Erythroblast (primary cell): ENCODE measurements around the gene CALY.
A peak's percentile ranks its signal among the peaks of the same experiment; 100 is the strongest.

Source experiments
- DNase-seq, 2 experiments: peaks; one replicate each; lab custom pipeline; 2025; lab: John Stamatoyannopoulos, UW
- GATA1 ChIP-seq: IDR thresholded peaks from 2 replicates; pipeline ENCODE4 v1.6.1; 2011; ENCODE audit warnings: low read depth, mild to moderate bottlenecking, control low read depth, low read length, moderate library complexity
- POLR2A ChIP-seq: IDR thresholded peaks from 2 replicates; pipeline ENCODE4 v1.6.1; 2011; ENCODE audit warnings: mild to moderate bottlenecking, low read length

CALY gene

GRCh38 chr10:133312769-133313145, 23.9 kb downstream of the CALY start:
- DNase-seq, result no peak
- no peak for TF ChIP-seq POLR2A
- TF ChIP-seq GATA1, result no peak

- DNase-seq, result no peak
- no peak for TF ChIP-seq GATA1
- no peak for TF ChIP-seq POLR2A
These were observed 24.5 kb downstream of the CALY start for GRCh38 chr10:133312016-133312768.

- TF ChIP-seq GATA1, result no peak
- no peak for TF ChIP-seq POLR2A
- no peak for DNase-seq
These were observed 25.1 kb downstream of the CALY start for GRCh38 chr10:133311570-133311969.

- TF ChIP-seq POLR2A (no peak), GATA1 (no peak)
- DNase-seq, result no peak
These were observed 25.9 kb downstream of the CALY start for GRCh38 chr10:133310789-133311188.

DNA sequence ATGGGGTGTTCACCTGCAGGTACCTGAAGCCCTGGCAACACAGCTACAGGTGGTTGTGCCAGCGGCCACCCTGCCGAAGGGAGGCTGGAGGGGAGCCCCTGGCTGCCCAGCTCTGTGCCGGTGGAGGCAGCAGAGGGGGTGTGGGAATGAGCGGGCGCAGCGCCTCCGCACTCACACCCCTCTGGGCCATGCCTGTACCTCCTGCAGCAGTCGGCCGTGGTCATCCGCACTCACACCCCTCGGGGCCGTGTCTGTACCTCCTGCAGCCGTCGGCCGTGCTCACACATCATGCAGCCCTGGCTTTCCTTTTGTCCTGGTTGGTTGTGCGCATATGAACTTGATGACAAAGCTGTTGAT, 26.3 kb downstream of the CALY start:
- TF ChIP-seq GATA1, result no peak
- TF ChIP-seq POLR2A, result no peak
- no peak for DNase-seq

DNA sequence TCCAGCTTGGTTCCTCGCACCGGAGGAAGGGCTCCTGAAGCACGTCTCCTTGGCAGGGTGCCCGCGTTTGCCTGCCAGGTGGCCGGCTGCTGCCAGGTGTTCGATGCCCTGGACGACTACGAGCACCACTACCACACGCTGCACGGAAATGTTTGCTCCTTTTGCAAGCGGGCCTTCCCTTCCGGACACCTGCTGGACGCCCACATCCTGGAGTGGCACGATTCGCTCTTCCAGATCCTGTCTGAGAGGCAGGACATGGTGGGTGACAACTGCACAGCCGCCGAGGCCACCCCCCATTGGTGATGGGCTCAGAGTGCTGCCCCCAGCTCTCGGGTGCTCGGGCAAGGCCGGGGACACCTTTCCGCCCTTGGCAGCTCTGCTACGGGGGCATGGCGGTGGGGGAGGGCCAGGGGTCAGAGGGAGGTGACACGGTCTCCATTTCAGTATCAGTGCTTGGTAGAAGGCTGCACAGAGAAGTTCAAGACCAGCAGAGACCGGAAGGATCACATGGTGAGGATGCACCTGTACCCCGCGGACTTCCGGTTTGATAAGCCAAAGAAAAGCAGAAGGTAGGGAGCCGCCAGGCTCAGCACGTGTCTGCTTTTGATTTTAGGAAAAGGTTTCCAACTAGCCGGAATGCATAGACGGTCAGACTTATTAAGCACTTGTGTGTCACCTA, 26.8 kb downstream of the CALY start:
- DNase-seq, result no peak
- TF ChIP-seq GATA1 (no peak), POLR2A (no peak)

- DNase-seq, result peak; percentile 94 to 99
- peak; percentile 58 for TF ChIP-seq POLR2A
- TF ChIP-seq GATA1, result no peak
These were observed 27.5 kb downstream of the CALY start for GRCh38 chr10:133309100-133309719.

DNA sequence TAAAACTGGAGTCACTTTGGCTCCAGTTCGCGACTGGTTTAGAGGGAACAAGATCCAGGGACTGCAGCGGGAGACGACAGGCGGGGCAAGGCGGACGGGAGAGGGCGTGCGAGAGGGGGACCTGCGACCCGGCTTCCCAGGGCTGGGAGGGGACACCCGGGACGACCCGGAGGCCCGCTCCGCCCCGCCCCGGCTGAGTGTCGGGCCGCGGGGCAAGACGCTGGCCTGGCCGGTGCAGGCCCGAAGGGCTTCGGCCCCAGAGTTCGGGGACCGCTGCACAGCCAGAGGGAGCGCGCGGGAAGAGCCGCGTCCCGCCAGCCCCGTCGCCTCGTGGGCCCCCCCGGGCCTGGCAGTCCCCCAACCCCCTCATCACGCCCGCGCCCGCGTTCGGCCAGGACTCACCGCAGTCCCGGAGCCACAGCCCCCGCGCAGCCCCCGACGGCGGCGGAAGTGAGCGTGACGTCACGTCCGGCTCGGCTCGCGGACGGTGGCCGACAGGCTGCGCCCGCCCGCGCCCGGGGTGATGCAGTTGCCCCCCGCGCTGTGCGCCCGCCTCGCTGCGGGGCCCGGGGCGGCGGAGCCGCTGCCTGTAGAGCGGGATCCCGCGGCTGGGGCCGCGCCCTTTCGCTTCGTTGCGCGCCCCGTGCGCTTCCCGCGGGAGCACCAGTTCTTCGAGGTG, 28.1 kb downstream of the CALY start, which contains the start of the genes TUBGCP2 and ZNF511:
TUBGCP2 (minus strand) TSS at position 452 of the 679 bp plus-strand sequence. CDS start 5,931 bp downstream, outside the sequence.
ZNF511 (plus strand) TSS at position 494 of the 679 bp plus-strand sequence; CDS start at position 524, 30 bp downstream.
- no peak for TF ChIP-seq GATA1
- peak; percentile 81 for TF ChIP-seq POLR2A
- DNase-seq, result peak; percentile 93 to 96

DNA sequence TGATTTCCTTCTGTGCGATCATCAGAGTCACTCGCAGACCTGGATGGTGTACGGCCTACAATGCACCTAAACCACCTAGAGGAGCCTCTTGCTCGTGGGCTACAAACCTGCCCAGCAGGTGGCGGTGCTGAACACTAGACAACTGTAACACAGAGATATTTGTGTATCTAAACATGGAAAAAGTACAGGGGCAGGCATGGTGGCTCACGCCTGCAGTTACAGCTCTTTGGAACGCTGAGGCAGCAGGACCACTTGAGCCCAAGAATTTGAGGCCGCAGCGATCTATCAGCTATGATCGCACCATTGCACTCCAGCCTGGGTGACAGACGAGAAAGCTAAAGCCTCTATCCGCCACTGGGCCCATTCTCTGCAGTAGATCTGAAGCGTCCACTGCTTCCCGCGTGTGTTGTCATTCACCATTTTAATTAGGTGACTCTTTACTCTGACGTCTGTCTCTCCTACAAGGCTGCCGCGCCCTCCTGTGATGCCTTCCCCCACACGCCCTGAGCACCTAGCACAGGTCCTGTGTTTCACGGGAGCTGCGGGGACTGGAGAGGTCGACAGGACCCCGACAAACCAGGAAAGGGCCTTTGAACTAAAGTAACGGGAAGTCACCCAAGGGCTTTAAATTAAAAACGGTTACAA, 28.8 kb downstream of the CALY start:
- peak; percentile 88 to 91 for DNase-seq
- TF ChIP-seq POLR2A, result no peak
- TF ChIP-seq GATA1, result no peak

- peak; percentile 26 to 51 for DNase-seq
- TF ChIP-seq GATA1, result no peak
- TF ChIP-seq POLR2A, result no peak
These were observed 29.7 kb downstream of the CALY start for GRCh38 chr10:133306941-133307379.

DNA sequence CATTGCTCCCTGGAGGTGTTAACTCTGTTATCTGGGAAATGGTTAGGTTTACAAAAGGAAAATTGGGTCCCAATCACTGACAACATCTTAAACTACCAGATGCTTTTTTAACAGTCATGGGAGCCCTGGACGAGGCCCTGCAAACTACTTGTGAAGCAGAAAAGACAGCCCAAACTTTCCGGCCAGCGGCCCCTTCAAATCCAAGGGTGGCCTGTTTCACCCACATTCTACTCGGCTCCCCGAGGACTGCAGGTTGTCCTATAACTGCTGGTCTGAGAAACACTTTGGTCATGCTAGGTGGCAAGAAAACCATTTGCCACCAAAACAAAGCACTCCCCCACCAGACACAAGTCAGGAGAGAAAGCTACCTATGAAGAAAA, 30.6 kb downstream of the CALY start:
- DNase-seq, result no peak
- TF ChIP-seq POLR2A (no peak), GATA1 (no peak)

GRCh38 chr10:133303206-133303605, 33.5 kb downstream of the CALY start:
- TF ChIP-seq POLR2A (no peak), GATA1 (no peak)
- DNase-seq, result no peak

DNA sequence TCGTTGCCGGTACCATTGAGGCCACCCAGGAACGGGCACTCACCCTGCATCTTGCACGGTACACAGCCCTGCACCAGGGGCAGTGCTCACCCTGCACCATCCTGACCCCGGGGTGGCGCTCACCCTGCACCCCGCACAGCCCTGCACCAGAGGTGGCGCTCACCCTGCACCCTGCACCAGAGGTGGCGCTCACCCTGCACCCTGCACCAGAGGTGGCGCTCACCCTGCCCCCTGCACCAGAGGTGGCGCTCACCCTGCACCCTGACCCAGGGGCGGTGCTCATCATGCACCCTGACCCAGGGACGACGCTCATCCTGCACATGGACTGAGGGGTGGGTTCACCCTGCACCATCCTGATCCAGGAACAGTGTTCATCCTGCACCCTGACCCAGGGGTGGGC, 34.5 kb downstream of the CALY start:
- TF ChIP-seq GATA1, result no peak
- TF ChIP-seq POLR2A, result no peak
- no peak for DNase-seq
